HEK293T (cell line): ENCODE data around the gene LEFTY1.
"Not testable (repeated sequence)": the region's sequence is repeated elsewhere in the genome, so short reads cannot be mapped to it uniquely, and the experiment has no call there.

Experiments used
- CTCF ChIA-PET: fragments of 350-600 bp; formaldehyde crosslinking; extraction: SDS; loops from one replicate; lab custom pipeline; 2021; ENCODE audit warnings: antibody characterized with exemption, inconsistent platforms; lab: Yijun Ruan, JAX
- POLR2A ChIA-PET: fragments of 350-600 bp; formaldehyde crosslinking; extraction: SDS; loops from one replicate; lab custom pipeline; 2020; ENCODE audit warnings: antibody characterized with exemption, inconsistent platforms; lab: Yijun Ruan, JAX
- DNase-seq: peaks from one replicate; pipeline ENCODE4 v3.0.0; 2012; ENCODE audit warnings: mixed read lengths; ENCODE audit errors: extremely low spot score
- ARNT ChIP-seq: fragments of 450-650 bp; IDR thresholded peaks from 2 replicates; pipeline ENCODE4 v1.6.1; 2017; ENCODE audit warnings: mild to moderate bottlenecking
- BHLHE40 ChIP-seq: fragments of 450-650 bp; IDR thresholded peaks from 2 replicates; pipeline ENCODE4 v1.6.1; 2016; ENCODE audit warnings: mild to moderate bottlenecking, moderate library complexity, borderline replicate concordance
- CTBP1 ChIP-seq: fragments of 450-650 bp; IDR thresholded peaks from 2 replicates; pipeline ENCODE4 v1.6.1; 2016; ENCODE audit warnings: borderline replicate concordance
- ELF4 ChIP-seq: fragments of 450-650 bp; IDR thresholded peaks from 2 replicates; pipeline ENCODE4 v1.6.1; 2017; ENCODE audit warnings: antibody characterized with exemption
- FOXA1 ChIP-seq: fragments of 450-650 bp; IDR thresholded peaks from 2 replicates; pipeline ENCODE4 v1.6.1; 2016; ENCODE audit warnings: mild to moderate bottlenecking
- FOXK2 ChIP-seq: fragments of 450-650 bp; IDR thresholded peaks from 2 replicates; pipeline ENCODE4 v1.6.1; 2016; ENCODE audit warnings: mild to moderate bottlenecking
- FOXM1 ChIP-seq: fragments of 450-650 bp; IDR thresholded peaks from 2 replicates; pipeline ENCODE4 v1.6.1; 2017; ENCODE audit warnings: mild to moderate bottlenecking, borderline replicate concordance
- HDGF ChIP-seq: fragments of 450-650 bp; IDR thresholded peaks from 2 replicates; pipeline ENCODE4 v1.6.1; 2017; ENCODE audit warnings: antibody characterized with exemption, borderline replicate concordance
- L3MBTL2 ChIP-seq: fragments of 450-650 bp; conservative IDR thresholded peaks from 2 replicates; pipeline ENCODE4 v1.6.1; 2016; ENCODE audit warnings: mild to moderate bottlenecking
- LEF1 ChIP-seq: fragments of 450-650 bp; IDR thresholded peaks from 2 replicates; pipeline ENCODE4 v1.6.1; 2017; ENCODE audit warnings: mild to moderate bottlenecking, borderline replicate concordance
- NFRKB ChIP-seq: fragments of 450-650 bp; IDR thresholded peaks from 2 replicates; pipeline ENCODE4 v1.6.1; 2016; ENCODE audit warnings: mild to moderate bottlenecking, moderate library complexity
- PKNOX1 ChIP-seq: fragments of 450-650 bp; IDR thresholded peaks from 2 replicates; pipeline ENCODE4 v1.6.1; 2016
- SP1 ChIP-seq: fragments of 450-650 bp; IDR thresholded peaks from 2 replicates; pipeline ENCODE4 v1.6.1; 2017
- SUZ12 ChIP-seq: fragments of 450-650 bp; IDR thresholded peaks from 2 replicates; pipeline ENCODE4 v1.6.1; 2016; ENCODE audit warnings: mild to moderate bottlenecking
- TARDBP ChIP-seq: fragments of 450-650 bp; IDR thresholded peaks from 2 replicates; pipeline ENCODE4 v1.6.1; 2016
- ZNF384 ChIP-seq: fragments of 450-650 bp; IDR thresholded peaks from 2 replicates; pipeline ENCODE4 v1.6.1; 2016

Gene LEFTY1

GRCh38 chr1:225891229-225891972 lies 2.5 kb upstream of the LEFTY1 start:
- POLR2A ChIA-PET, result interaction anchor here (1.3 to 2.5 kb wide), 2 partner anchors 9 to 24 kb away, joined by 3 to 18 read pairs; partner anchors contain the start of gene TMEM63A

GRCh38 chr1:225890346-225891228 lies 1.6 kb upstream of the LEFTY1 start:
- ChIA-PET CTCF (interaction anchor here (0.6 kb wide), 1 partner anchor 736 kb away, joined by 3 read pairs; no protein-coding TSS in a partner anchor), POLR2A (interaction anchor here (1.1 to 2.5 kb wide), 4 partner anchors 8 to 128 kb away, joined by 3 to 18 read pairs (median 4); partner anchors contain the start of genes PYCR2 and TMEM63A)
- no peak for TF ChIP-seq FOXK2
- no peak for TF ChIP-seq SUZ12
- TF ChIP-seq FOXA1, result no peak
- TF ChIP-seq CTBP1, result no peak
- TF ChIP-seq HDGF, result no peak
- no peak for TF ChIP-seq PKNOX1
- no peak for TF ChIP-seq FOXM1
- no peak for TF ChIP-seq ARNT
- no peak for TF ChIP-seq L3MBTL2
- TF ChIP-seq BHLHE40, result no peak
- TF ChIP-seq ELF4, result no peak
- no peak for TF ChIP-seq SP1
- no peak for TF ChIP-seq TARDBP
- no peak for TF ChIP-seq NFRKB
- TF ChIP-seq ZNF384, result no peak
- TF ChIP-seq LEF1, result no peak
- DNase-seq, result no peak

More at GRCh38 chr1:225891229-225891972, 2.5 kb upstream of the LEFTY1 start:
- TF ChIP-seq LEF1 (no peak), HDGF (0 out of 2 replicates have a peak, but pooled peaks have one; percentile 28)
- DNase-seq, result no peak
- CTCF ChIA-PET, result interaction anchor here (0.6 kb wide), 1 partner anchor 735 kb away, joined by 3 read pairs; no protein-coding TSS in a partner anchor

- POLR2A ChIA-PET, result interaction anchor here (0.5 to 2.5 kb wide), 6 partner anchors 7 to 127 kb away, joined by 3 to 18 read pairs (median 4); partner anchors contain the start of genes PYCR2, SRP9 and TMEM63A
- TF ChIP-seq ARNT (no peak), FOXM1 (no peak), ELF4 (no peak), CTBP1 (no peak), NFRKB (no peak), SUZ12 (no peak), ZNF384 (no peak)
- no peak for DNase-seq
- CTCF ChIA-PET, result interaction anchor here (0.6 to 1.0 kb wide), 3 partner anchors 11 to 415 kb away, joined by 3 read pairs; no protein-coding TSS in a partner anchor
Observed at GRCh38 chr1:225889743-225890142, 797 bp upstream of the LEFTY1 start.

- ChIA-PET POLR2A (interaction anchor here (1.3 kb wide), 1 partner anchor 110 kb away, joined by 4 read pairs; the partner anchor contains the start of gene SRP9), CTCF (interaction anchor here (1.0 kb wide), 1 partner anchor 10 kb away, joined by 3 read pairs; no protein-coding TSS in a partner anchor)
- DNase-seq, result no peak
- no peak for TF ChIP-seq BHLHE40
- TF ChIP-seq CTBP1, result no peak
- TF ChIP-seq ELF4, result no peak
- TF ChIP-seq SP1, result no peak
- TF ChIP-seq ZNF384, result no peak
- TF ChIP-seq TARDBP, result no peak
- TF ChIP-seq SUZ12, result no peak
- TF ChIP-seq FOXM1, result no peak
- TF ChIP-seq L3MBTL2, result no peak
- TF ChIP-seq HDGF, result no peak
- no peak for TF ChIP-seq FOXK2
- no peak for TF ChIP-seq PKNOX1
- no peak for TF ChIP-seq LEF1
Observed at GRCh38 chr1:225888289-225888897, 553 bp downstream of the LEFTY1 start.

GRCh38 chr1:225887554-225888288 lies 1.2 kb downstream of the LEFTY1 start:
- CTCF ChIA-PET, result not testable (repeated sequence)

GRCh38 chr1:225887030-225887314 lies 2.0 kb downstream of the LEFTY1 start:
- DNase-seq, result no peak
- CTCF ChIA-PET, result no interaction called here
- TF ChIP-seq ZNF384 (no peak), ELF4 (no peak), SUZ12 (no peak), FOXK2 (no peak), LEF1 (no peak), CTBP1 (no peak), HDGF (no peak), PKNOX1 (no peak), ARNT (no peak), FOXM1 (no peak)
- POLR2A ChIA-PET, result interaction anchor here (1.5 kb wide), 1 partner anchor 37 kb away, joined by 3 read pairs; the partner anchor contains the start of gene PYCR2

More at GRCh38 chr1:225887554-225888288, 1.2 kb downstream of the LEFTY1 start:
- not testable (repeated sequence) for DNase-seq
- POLR2A ChIA-PET, result interaction anchor here (1.5 kb wide), 1 partner anchor 36 kb away, joined by 3 read pairs; the partner anchor contains the start of gene PYCR2
